ENCODE data around the gene GPR35.

Gene GPR35, protein sequence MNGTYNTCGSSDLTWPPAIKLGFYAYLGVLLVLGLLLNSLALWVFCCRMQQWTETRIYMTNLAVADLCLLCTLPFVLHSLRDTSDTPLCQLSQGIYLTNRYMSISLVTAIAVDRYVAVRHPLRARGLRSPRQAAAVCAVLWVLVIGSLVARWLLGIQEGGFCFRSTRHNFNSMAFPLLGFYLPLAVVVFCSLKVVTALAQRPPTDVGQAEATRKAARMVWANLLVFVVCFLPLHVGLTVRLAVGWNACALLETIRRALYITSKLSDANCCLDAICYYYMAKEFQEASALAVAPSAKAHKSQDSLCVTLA

DNA sequence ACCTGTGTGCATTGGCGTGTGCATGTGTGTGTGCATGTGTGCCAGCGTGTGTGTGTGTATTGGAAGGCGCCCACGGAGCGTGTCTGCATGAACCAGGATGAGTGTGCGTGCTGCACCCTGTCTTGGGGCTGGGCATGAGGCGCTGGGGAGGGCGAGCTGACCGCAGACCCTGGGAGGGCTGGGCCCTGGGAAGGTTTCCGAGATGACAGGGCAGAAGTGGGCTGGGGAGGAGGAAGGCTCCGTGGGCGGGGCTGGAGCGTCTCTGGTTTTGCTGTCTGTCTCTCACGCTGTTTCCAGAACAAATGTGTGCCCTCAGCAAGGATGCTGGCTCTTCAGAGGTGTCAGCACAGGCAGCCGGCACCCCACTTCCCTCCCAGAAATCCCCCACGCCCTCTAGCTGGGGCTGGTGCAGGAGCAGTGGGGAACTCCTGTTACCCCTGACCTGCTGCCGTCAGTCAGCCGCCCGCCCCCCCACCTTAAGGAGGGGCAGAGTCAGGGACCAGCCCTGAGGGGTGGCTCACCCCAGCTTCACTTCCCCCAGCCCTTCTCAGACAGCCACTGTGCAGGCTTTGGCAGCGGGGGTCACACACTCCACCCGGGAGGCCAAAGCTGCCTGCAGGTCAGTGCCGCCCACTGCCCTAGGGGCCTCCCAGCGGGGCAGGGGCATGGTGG lies at the start of gene GPR35:
TSS of gene GPR35 (plus strand) at position 531 of the 672 bp plus-strand sequence. CDS start 4,473 bp downstream, outside the sequence.
- in situ Hi-C loops (cut with HindIII; ENCODE audit: low sequenced_read_pairs), result no loop called here

DNA sequence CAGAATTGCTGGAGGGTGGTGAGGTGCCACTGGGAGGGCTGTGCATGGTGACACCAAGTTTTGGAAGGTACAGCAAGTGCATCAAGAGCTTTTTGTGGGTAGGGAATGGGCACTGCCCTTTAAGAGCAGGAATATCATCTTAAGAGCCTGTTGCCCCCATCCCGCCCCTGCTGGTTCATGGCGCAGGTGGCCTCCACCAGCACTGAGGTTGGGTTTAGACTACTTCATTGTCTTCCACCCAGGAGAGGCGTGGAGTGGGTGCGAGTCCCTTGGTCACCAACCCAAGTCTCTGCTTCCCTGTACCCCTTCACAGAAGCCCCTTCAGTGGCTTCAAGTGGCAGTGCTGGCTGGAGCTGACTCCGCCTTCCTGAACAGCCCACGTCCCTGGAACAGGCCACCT lies 49.2 kb upstream of the GPR35 start:
- in situ Hi-C loops (cut with HindIII; ENCODE audit: low sequenced_read_pairs), result no loop called here

DNA sequence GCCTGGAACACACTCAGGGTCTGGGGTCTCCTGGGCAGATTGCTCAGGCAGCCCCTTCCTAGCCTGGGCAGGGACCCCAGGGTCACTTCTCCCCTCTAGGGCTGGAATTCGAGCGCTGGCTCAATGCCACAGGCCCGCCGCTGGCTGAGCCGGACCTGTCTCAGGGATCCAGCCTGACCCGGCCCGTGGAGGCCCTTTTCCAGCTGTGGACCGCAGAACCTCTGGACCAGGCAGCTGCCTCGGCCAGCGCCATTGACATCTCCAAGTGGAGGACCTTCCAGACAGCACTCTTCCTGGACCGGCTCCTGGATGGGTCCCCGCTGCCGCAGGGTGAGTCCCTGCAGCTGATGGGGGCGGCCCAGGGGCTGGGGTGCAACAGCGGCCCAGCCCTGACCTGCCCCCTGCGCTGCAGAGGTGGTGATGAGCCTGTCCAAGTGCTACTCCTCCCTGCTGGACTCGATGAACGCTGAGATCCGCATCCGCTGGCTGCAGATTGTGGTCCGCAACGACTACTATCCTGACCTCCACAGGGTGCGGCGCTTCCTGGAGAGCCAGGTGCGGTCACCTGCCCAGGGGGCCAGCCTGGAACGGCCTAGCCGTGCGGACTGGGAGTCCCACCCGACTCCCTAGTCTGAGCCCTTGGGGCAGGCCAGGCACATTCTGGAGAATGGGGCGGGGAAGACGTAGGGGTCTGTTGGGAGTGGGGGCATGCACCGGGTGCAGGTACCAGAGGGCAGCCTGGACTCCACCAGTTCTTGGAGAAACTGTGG lies 48.7 kb upstream of the GPR35 start:
- in situ Hi-C loops (cut with HindIII; ENCODE audit: low sequenced_read_pairs), result no loop called here

DNA sequence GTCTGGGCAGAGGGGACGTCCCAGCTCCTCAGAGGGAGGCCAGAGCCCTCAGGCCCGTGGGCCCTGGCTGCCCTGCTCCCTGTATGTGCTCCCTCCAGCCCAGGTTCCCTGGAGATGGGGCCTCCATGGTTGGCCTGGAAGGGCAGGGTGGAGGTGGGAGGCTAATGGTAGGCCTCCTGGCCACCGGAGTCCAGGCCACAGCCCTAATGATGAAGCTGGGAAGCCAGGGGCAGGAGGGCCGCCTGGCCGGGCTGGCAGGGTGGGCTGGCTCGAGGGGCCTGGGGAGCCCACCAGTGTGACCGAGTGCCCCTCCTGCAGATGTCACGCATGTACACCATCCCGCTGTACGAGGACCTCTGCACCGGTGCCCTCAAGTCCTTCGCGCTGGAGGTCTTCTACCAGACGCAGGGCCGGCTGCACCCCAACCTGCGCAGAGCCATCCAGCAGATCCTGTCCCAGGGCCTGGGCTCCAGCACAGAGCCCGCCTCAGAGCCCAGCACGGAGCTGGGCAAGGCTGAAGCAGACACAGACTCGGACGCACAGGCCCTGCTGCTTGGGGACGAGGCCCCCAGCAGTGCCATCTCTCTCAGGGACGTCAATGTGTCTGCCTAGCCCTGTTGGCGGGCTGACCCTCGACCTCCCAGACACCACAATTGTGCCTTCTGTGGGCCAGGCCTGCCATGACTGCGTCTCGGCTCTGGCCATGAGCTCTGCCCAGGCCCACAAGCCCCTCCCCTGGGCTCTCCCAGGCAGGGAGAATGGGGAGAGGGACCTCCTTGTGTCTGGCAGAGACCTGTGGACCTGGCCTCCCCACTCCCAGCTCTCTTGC lies 47.8 kb upstream of the GPR35 start:
- in situ Hi-C loops (cut with HindIII; ENCODE audit: low sequenced_read_pairs), result no loop called here

DNA sequence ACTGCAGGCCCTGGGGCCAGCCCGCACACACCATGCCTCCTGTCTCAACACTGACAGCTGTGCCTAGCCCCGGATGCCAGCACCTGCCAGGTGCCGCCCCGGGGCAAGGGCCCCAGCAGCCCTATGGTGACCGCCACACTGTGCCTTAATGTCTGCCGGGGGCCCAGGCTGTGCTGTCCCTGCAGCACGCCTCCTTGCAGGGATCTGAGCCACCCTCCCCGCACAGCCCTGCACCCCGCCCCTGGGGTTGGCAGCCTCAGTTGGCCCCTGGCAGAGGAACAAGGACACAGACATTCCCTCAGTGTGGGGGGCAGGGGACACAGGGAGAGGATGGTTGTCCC lies 47.2 kb upstream of the GPR35 start:
- in situ Hi-C loops (cut with HindIII; ENCODE audit: low sequenced_read_pairs), result no loop called here

DNA sequence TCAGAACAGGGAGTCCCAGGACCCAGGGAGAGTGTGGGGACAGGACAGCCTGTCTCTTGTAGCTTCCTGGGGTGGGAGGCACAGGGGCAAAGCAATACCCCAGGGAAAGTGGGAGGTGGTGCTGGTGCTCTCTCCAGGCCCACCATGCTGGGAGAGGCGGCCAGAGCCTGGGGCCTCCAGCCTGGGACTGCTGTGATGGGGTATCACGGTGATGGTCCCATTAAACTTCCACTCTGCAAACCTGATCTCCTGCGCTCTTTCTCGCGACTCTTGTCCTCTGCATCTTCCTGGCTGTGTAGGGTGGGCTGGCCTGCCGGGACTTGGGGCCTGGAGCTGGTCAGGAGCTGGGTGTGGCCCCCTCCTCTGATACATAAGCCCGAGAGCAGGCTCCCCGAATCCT lies 46.8 kb upstream of the GPR35 start:
- in situ Hi-C loops (cut with HindIII; ENCODE audit: low sequenced_read_pairs), result no loop called here

DNA sequence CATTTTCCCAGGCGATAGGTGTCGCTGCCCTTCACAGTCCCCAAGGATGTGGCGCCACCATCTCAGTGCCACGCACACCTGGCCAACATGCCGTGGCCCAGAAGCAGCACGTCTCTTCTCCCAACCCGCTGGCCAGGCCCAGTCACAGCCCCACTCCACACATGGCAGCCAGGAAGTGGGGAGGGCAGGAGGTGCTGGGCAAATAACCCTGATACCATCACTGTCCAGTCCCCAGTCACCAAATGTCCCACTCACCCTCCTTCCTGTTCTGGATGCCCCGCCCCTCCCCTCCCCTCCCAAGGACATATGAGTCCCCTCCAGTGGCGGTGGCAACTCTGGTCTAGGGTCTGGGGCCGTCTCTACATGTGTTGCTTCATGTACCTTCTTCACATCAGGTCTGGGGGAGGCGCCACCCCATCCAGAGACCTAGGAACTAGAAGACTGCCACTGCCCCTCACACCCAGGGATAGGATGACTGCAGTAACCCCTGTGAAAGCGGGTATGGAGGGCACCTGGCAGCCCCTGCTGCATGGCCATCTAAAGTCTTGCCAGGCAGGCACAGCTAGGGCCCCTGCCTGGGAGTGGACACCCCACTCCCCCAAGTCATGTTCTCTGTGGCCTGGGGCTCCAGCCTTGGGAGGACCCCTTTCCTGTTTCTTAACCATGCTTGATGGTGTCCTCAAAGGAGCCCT lies 46.1 kb upstream of the GPR35 start:
- in situ Hi-C loops (cut with HindIII; ENCODE audit: low sequenced_read_pairs), result no loop called here

DNA sequence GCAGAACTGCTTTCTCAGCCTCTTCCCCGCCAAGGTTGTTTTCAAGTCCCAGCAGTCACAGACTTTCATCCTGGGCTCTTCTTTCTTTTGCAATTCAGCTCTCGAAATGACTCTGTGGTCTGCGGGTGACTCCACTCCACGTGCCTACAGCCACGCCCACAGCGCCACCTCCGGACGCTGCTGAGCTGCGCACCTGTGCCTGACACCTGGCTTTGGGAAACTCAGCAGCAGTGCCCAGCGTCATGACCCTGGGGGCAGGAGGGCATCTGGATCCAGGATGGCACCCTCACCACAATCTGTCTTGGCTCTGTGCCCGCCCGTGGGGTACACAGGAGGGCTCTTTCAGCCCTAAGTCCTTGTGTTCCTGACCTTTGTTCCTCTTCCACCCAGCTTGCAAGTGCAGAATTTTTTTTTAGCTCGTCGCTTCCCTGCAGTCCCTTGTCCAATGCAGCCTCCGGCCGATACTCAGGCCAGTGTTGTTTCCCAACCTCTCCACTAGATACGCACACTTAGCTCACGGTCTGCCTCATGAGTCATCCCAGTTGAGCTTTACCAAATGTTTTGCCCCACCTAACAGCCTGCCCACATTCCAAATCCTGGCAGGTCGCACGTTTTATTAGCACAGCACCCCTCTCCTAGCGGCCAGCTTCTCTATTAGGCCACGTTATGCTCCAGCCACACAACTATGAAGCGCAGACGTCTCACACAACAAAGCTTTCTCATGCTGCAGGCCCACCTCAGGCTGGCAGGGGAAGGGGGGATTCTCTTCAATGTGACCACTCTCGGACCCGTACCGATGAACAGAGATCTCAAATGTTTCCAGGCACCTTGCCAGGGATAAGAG lies 45.3 kb upstream of the GPR35 start:
- in situ Hi-C loops (cut with HindIII; ENCODE audit: low sequenced_read_pairs), result no loop called here

DNA sequence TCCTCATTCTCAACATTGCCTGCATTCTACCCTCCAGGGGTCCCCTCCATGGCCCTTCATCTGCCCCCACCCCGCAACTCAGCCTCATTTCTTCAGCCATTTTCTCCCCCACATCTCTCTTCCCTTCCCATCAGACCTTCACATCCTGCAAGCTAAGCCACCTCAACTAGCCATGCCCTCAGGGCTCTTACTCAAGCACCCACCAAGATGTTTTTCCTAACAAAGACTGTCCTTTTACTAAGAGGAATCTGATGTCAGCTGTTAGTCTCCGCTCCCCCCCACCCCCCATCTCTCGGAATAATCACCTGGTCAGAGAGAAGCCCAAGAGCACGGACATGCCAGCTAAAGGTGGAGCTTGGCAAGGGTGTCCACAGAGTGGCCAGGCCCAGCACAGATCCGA lies 43.5 kb upstream of the GPR35 start:
- in situ Hi-C loops (cut with HindIII; ENCODE audit: low sequenced_read_pairs), result no loop called here

DNA sequence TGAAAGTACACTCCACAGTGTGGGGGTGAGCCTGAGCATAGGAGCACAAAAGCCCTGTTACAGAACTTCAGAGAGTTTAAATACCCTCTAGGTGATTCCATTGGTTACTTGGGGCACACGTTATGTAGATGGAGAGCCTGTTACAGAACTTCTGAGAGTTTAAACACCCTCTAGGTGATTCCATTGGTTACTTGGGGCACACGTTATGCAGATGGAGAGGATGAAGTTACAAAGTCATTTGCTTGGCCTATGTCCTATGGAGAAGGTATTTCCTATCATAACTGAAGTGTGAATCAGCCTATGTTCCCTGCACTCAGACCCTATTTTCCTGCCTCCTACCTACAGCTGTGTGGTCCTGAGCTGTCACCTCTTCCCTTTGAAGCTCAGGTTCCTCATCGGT lies 42.5 kb upstream of the GPR35 start:
- in situ Hi-C loops (cut with HindIII; ENCODE audit: low sequenced_read_pairs), result no loop called here

DNA sequence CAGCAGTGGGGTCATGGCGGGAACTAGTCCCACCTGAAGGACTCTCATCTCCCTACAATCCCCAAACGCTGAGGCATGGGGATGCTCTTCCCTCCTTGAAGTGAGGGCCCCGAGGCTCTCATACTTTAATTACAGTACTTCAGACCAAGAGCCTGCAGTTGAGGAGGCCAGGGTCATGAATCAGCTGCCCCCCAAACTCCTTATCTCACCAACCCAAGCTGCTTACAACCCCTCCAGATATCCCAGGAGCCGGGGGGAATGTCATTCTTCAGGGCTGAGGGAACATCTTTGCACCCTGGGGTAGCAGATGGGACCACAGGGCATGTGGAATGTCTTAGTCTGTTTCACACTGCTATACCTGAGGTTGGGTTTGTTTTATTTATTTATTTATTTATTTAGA lies 41.5 kb upstream of the GPR35 start:
- in situ Hi-C loops (cut with HindIII; ENCODE audit: low sequenced_read_pairs), result no loop called here

DNA sequence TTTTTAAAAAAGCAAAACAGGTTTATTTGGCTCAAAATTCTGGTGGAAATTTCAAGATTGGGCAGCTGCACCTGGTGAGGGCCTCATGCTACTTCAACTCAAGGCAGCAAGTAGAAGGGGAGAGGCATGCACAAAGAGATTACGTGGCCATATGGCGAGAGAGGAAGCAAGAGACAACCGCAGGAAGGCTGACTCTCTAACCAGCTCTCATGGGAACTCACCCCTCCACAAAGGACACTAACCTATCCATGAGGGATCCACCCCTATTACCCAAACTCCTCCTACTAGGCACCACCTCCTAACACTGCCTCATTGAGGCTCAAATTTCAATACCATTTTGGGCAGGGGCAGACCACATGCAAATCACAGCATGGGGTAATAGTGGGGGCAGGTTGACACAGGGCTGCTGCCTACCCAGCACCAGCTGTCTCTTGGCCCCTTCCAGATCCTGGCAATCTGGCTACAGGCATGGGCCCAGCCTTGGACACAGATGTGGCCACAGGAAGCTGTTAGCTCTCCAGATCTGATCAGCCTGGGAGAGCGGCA lies 40.7 kb upstream of the GPR35 start:
- in situ Hi-C loops (cut with HindIII; ENCODE audit: low sequenced_read_pairs), result no loop called here

DNA sequence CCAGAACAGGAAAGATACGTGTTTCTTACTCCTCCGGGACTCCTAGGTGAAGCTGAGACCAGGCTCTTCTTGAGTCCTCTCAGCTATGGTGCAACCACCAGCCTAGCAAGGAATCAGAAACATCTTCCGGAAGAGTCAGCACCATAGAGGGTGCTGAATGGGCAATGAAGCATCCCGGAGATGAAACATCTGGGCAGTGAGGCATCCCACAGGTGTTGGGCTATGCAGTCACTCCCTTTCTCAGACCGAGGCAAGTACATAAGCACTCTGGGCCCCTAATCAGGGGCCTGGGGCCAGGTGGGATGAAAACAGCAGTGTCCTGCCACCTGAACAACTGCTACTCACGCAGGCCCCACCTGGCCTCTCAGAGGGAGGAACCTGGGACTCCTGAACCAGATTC lies 40.2 kb upstream of the GPR35 start:
- in situ Hi-C loops (cut with HindIII; ENCODE audit: low sequenced_read_pairs), result no loop called here

DNA sequence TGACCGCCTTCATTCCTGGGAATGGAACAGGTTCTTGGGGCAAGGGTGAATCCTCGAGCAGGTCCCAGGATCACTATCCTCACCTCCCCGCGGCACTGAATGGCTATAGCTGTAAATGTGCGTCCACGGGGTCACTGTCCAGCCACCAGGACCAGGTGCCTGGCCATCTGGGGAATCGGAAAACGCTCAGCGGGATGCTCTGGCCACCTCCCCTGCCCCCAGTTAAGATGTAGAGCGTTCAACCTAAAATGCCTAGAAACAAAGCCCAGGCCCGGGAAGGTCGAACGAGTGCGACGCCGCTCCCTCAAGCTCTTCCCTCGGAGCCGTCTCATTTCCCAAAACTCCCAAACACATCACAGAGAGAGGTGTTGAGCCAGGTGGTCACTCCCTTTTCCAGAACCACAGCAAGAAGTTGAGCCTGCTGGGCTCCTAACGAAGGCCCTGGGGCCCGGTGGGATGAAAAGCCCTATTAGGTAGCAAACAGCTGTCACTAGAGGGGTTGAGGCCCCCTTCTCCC lies 39.5 kb upstream of the GPR35 start:
- in situ Hi-C loops (cut with HindIII; ENCODE audit: low sequenced_read_pairs), result no loop called here

DNA sequence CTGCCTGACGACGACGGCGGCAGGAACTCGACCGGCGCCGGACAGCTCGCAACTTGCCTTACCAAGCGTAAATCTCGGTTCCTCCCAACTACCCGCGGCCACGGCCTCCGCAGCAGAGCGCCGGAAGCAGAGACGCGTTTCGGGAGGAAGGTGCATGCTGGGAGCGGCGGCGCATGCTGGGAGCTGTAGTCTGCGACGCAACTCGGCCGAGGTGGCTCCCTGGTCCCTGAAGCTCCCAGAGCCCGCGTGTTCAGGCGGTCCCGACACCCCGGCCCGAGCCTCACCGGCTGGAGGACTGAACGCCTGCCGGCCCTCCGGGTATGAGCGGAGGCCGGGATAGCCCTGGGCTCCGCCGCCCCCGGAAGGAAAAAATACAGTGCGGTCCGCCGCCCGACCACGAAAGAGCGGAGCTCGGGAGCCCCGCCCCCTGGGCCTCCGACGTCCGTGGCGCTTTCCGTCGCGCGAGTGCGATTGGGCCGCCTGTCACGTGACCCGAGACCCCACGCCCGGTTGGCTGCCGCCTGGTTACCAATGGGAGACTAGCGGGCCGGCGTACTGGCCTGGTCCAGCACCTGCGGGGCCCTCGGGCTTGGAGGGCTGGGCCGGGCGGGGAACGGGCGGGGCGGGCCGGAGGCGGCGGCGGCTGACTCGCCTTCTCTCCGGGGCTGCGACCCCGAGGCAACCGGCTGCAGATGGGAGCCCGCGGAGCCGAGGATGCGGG lies 38.9 kb upstream of the GPR35 start, which contains the start of gene CAPN10:
TSS of gene CAPN10 (plus strand) at position 537 of the 721 bp plus-strand sequence. CDS start at position 715, 178 bp downstream.
- in situ Hi-C loops (cut with HindIII; ENCODE audit: low sequenced_read_pairs), result no loop called here

DNA sequence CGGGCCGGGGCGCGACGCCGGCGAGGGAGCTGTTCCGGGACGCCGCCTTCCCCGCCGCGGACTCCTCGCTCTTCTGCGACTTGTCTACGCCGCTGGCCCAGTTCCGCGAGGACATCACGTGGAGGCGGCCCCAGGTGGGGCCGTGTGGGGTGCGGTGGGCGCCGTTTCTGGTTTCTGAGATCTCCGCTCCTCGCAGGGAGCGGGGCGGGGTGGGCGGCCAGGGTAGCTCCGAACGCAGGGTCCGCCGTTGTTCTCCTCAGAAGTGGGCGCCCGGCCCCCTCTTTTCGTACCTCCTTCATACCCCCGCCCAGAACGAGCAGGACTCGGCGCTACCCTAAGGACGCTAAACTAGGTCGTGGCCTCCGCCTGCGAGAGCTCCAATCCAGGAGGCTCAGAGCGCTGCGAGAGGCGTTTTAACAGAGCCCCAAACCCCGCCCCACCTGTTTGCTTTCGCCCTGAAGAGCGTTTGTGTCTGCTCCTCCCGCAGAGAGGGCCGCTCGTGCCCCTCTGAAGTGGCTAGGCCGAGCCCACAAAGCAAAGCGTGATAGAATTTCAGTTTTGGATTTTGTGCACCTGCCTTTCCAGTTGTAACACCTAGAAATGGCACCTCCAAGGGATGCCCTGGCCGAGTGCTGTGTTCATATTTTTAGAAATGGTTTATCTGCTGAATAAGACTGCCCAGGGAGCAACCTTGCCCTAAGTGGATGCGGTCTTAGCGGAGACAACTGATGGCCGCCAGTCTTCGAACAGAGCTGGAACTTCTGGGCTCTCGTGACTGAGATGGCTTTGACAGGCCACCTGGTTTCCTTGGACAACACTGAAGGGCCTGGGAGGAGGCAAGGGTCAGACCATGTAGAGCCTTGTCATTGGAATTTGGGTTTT lies 38.1 kb upstream of the GPR35 start:
- in situ Hi-C loops (cut with HindIII; ENCODE audit: low sequenced_read_pairs), result no loop called here

DNA sequence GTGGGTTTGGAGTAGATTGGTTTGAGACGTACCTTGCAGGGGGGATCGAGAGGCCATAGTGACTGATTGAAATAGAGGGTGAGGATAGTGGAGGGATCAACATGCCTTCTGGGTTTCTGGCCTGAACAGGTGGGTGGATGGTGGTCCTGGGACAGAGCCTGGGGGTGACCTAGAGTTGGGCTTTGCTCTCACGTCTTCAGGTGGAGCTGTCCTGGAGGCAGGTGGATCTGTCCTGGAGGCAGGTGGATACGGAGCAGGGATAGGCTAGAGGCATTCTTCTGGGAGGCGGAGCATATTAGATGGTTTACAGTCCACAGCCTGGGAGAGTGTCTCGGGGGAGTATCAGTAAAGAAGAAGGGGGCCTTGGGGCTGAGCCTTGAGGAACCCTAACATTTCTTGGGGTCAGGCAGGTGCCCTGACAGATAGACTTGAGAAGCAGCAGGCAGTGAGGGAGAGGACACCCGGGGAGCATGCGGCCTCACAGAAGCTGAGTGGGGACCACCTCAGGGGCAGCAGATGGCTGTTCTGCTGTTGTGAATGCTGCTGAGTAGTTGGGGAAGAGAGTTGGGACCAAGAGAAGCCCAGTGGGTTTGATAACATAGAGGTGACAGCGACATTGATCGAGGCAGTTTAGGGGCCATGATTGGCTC lies 37.1 kb upstream of the GPR35 start:
- in situ Hi-C loops (cut with HindIII; ENCODE audit: low sequenced_read_pairs), result no loop called here
